AG09309 (cell line): ENCODE measurements around the gene PRSS36.

Experiments
- DNase-seq: peaks from one replicate; pipeline ENCODE4 v3.0.0-alpha.2; 2010; ENCODE audit warnings: low read depth
- H3K4me3 ChIP-seq: 2 replicates; pipeline ENCODE4 v1.5.1; 2011; ENCODE audit warnings: mild to moderate bottlenecking, low read depth, low read length, moderate library complexity; ENCODE audit not compliant: control insufficient read depth
- TF ChIP-seq, protein P1 (sequence below): IDR thresholded peaks from 2 replicates; pipeline ENCODE4 v1.5.1; 2011; ENCODE audit warnings: mild to moderate bottlenecking, low read depth, low read length, inconsistent platforms; ENCODE audit not compliant: insufficient read depth, control insufficient read depth; ENCODE audit errors: missing control alignments

The PRSS36 gene

DNA sequence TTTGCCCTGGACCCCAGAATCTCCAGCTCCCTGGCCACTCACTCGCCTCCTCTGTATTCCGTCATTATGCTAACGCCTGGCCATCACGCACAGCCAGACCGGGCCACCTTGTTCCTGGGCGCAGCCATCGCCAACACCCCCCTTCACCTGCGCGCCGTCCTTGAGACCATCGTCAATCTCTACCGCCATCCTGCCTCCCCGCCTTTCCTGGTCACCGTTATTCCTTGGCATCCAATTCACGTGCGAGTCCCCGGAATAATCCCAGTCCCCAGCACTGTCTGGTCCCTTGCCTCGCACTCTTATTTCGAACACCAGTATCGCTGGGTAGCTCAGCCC, 55.8 kb downstream of the PRSS36 start:
- no peak for DNase-seq

DNA sequence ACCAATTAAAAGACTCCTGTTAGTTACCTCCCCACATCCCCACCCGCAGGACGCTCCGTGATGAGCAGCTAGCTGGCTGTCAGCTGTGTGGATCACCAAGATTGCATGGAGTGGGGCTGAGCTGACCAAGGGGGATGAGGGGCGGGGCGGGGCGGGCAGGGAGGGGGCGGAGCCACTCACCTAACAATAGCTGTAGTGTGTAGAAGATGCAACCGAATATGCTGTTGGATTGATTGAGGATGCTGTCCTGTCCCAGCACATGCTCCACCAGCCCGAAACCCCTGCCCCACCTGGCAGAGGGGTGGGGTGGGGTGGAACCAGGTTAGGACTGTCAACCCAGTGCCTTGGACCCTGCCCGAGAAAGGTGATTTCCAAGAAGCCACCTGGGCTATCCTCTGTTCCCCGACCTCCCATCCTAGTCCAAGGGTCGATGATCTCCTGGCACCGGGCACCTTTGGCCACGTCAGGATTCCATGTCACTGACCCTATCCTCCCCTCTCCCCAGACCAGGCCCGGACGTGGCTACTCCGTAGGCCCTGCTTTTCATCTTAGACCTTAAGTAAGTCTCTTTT, 56.6 kb downstream of the PRSS36 start:
- DNase-seq: no peak
- H3K4me3 ChIP-seq: peak overlapping the region; percentile 97
- TF ChIP-seq, protein P1, sequence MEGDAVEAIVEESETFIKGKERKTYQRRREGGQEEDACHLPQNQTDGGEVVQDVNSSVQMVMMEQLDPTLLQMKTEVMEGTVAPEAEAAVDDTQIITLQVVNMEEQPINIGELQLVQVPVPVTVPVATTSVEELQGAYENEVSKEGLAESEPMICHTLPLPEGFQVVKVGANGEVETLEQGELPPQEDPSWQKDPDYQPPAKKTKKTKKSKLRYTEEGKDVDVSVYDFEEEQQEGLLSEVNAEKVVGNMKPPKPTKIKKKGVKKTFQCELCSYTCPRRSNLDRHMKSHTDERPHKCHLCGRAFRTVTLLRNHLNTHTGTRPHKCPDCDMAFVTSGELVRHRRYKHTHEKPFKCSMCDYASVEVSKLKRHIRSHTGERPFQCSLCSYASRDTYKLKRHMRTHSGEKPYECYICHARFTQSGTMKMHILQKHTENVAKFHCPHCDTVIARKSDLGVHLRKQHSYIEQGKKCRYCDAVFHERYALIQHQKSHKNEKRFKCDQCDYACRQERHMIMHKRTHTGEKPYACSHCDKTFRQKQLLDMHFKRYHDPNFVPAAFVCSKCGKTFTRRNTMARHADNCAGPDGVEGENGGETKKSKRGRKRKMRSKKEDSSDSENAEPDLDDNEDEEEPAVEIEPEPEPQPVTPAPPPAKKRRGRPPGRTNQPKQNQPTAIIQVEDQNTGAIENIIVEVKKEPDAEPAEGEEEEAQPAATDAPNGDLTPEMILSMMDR: no peak

More for the DNA sequence above, 55.8 kb downstream of the PRSS36 start:
- TF ChIP-seq, protein P1: no peak
- peak overlapping the region; percentile 97 for H3K4me3 ChIP-seq

DNA sequence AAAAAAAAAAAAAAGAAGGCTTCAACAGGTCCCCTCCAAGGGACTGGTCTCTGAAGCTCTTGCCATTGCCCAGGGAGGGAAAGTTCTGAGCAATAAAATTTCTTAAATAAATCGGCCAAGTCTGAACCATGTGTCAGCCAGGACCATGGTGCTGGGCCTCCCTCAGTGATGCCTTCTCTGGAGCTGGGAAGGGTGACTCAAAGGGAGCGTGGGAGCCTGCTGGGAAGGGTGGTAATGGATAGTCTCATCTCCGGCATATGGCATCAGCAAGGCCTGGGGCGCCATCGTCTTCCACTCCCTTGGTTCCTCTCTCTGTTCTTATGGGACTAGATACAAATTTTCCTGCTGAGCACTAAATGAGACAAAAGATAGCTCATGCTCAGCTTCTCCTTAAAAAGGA, 57.5 kb downstream of the PRSS36 start:
- H3K4me3 ChIP-seq: no peak overlapping the region
- peak; percentile 42 for DNase-seq
- TF ChIP-seq, protein P1: no peak

DNA sequence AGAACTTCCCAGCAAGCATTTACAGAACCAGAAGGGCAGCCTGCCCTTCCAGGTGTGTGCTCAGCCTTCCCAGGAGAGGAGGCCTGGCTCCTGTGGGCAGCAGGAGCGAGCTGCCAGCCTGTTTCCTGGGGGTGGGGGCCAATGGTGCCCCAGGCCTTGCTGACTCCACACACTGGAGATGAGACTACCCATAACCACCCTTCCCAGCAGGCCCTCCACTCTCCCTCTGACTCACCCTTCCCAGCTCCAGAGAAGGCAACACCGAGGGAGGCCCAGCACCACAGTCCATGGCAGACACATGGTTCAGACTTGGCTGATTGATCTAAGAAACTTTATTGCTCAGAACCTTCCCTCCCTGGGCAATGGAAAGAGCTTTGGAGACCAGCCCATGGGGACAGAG, 59.3 kb downstream of the PRSS36 start:
- DNase-seq: no peak
- H3K4me3 ChIP-seq: no peak overlapping the region
- TF ChIP-seq, protein P1: no peak

DNA sequence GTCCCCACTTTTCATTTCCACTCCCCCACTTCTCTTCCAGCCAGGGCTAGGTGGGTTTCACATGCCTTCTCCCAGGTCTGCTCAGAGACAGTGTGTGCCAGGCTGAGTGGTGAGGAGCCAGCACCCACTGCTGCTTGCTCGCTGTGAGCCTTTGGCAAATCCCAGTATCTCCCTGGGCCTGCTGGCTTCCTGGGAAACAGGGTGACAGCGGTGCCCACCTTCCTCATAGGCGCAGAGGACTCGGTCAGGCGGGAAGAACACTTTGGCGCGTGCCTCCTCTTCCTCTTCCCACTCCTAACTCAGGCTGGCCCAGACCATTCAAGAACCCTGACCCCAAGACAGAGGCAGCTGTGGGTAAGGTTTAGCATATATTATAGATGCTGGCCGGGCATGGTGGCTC, 60.7 kb downstream of the PRSS36 start:
- H3K4me3 ChIP-seq: no peak overlapping the region
- TF ChIP-seq, protein P1: no peak
- DNase-seq: no peak
